ENCODE results near the gene ADAM30. TPM values are rescaled to one million over a fixed set of nuclear protein-coding genes. Genes with fewer than 3 reads are reported as not detected.

The ADAM30 gene
- total RNA-seq, 1 donor from 2014 or later, result not detected

- no peak overlapping the region for H3K4me3 Mint-ChIP-seq
- H3K27me3 Mint-ChIP-seq, result peaks cover 13% of the 10 kb centered on the region
- no peak overlapping the region for H3K27ac Mint-ChIP-seq
- no peaks in the 10 kb centered on the region for H3K4me1 Mint-ChIP-seq (ENCODE audit: unreplicated experiment)
- no peak for TF ChIP-seq CTCF (conservative IDR thresholded peaks at IDR 0.05)
- DNase-seq (ENCODE audit: extremely low spot score, unreplicated experiment), result no peak
- H3K9me3 Mint-ChIP-seq, result no peaks in the 10 kb centered on the region
- no peaks in the 10 kb centered on the region for H3K36me3 Mint-ChIP-seq
These were observed 2.2 kb upstream of the ADAM30 start for GRCh38 chr1:119898530-119898929.

GRCh38 chr1:119895102-119895501 is 1.2 kb downstream of the ADAM30 start:
- no peaks in the 10 kb centered on the region for H3K9me3 Mint-ChIP-seq
- DNase-seq (ENCODE audit: extremely low spot score, unreplicated experiment), result no peak
- H3K36me3 Mint-ChIP-seq, result no peaks in the 10 kb centered on the region
- H3K27me3 Mint-ChIP-seq, result peaks cover 7% of the 10 kb centered on the region
- H3K27ac Mint-ChIP-seq, result no peak overlapping the region
- no peak overlapping the region for H3K4me3 Mint-ChIP-seq
- no peaks in the 10 kb centered on the region for H3K4me1 Mint-ChIP-seq (ENCODE audit: unreplicated experiment)
- TF ChIP-seq CTCF (conservative IDR thresholded peaks at IDR 0.05), result no peak

GRCh38 chr1:119893827-119894700 is 2.3 kb downstream of the ADAM30 start:
- Mint-ChIP-seq H3K27ac (no peak overlapping the region), H3K27me3 (peaks cover 7% of the 10 kb centered on the region), H3K4me1 (ENCODE audit: unreplicated experiment) (no peaks in the 10 kb centered on the region), H3K4me3 (no peak overlapping the region), H3K36me3 (no peaks in the 10 kb centered on the region), H3K9me3 (no peaks in the 10 kb centered on the region)
- no peak for TF ChIP-seq CTCF (conservative IDR thresholded peaks at IDR 0.05)
- DNase-seq (ENCODE audit: extremely low spot score, unreplicated experiment), result no peak

- no peak overlapping the region for H3K27ac Mint-ChIP-seq
- DNase-seq (ENCODE audit: extremely low spot score, unreplicated experiment), result no peak
- H3K27me3 Mint-ChIP-seq, result peaks cover 7% of the 10 kb centered on the region
- peaks cover 6% of the 10 kb centered on the region for H3K9me3 Mint-ChIP-seq
- no peak overlapping the region for H3K4me3 Mint-ChIP-seq
- H3K36me3 Mint-ChIP-seq, result no peaks in the 10 kb centered on the region
- H3K4me1 Mint-ChIP-seq (ENCODE audit: unreplicated experiment), result no peaks in the 10 kb centered on the region
- TF ChIP-seq CTCF (conservative IDR thresholded peaks at IDR 0.05), result no peak
These were observed 3.0 kb downstream of the ADAM30 start for GRCh38 chr1:119893238-119893791.

- TF ChIP-seq CTCF (conservative IDR thresholded peaks at IDR 0.05), result no peak
- Mint-ChIP-seq H3K4me1 (ENCODE audit: unreplicated experiment) (no peaks in the 10 kb centered on the region), H3K27me3 (peaks cover 6% of the 10 kb centered on the region), H3K36me3 (no peaks in the 10 kb centered on the region), H3K27ac (no peak overlapping the region), H3K9me3 (peaks cover 8% of the 10 kb centered on the region), H3K4me3 (no peak overlapping the region)
- DNase-seq (ENCODE audit: extremely low spot score, unreplicated experiment), result no peak
These were observed 4.9 kb downstream of the ADAM30 start for GRCh38 chr1:119891386-119891785.

All from type B pancreatic cell (in vitro differentiated cells).